Stimulated activated CD8-positive, alpha-beta memory T cell treated with anti-CD3 and anti-CD28 coated beads, Interleukin-2, amount 100 ng/mL, for 48 hours (primary cell): ENCODE measurements around the gene CA11.
"Not testable (repeated sequence)": the region's sequence is repeated elsewhere in the genome, so short reads cannot be mapped to it uniquely, and the experiment has no call there.

ENCODE experiments used
- DNase-seq, 2 donors: peaks; one replicate each; pipeline ENCODE4 v3.0.0-alpha.2; 2020; ENCODE audit warnings: low read depth in 2 of 2

Gene CA11

GRCh38 chr19:48669903-48670668, 24.1 kb upstream of the CA11 start:
- no peak for DNase-seq

DNA sequence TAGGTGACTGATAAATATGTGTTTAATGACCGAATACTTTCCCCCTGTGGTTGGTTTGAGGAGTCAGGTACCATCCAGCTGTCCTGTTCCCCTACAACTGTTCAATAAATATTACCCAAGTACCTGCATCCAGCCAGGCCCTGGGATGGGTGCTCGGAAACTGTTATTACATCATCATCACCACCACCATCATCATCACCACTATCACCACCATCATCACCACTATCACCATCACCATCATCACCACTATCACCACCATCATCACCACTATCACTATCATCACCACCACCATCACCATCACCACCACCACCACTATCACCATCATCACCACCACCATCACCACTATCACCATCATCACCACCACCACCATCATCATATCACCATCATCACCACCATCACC, 22.8 kb upstream of the CA11 start:
- DNase-seq, result no peak

- DNase-seq, result no peak
These were observed 22.3 kb upstream of the CA11 start for GRCh38 chr19:48668332-48668731.

GRCh38 chr19:48665786-48666185, 19.8 kb upstream of the CA11 start:
- DNase-seq, result no peak

DNA sequence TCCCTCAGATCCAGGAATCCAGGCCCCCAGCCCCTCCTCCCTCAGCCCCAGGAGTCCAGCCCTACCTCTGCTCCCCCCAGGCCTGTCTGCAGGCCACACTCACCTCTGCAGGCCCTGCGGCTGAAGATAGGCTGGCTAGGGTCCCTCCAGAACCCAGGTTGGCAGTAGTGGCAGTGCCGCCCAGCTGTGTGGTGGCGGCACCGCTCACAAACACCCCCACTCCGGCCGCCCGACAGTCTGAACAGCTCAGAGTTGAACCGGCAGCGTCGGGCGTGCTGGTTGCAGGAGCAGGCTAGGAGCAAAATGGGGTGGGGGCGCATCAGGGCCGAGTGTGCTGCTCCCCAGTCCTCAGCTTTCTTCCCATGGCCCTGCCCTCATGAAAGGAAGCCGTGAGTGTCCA, 18.5 kb upstream of the CA11 start:
- no peak for DNase-seq

DNA sequence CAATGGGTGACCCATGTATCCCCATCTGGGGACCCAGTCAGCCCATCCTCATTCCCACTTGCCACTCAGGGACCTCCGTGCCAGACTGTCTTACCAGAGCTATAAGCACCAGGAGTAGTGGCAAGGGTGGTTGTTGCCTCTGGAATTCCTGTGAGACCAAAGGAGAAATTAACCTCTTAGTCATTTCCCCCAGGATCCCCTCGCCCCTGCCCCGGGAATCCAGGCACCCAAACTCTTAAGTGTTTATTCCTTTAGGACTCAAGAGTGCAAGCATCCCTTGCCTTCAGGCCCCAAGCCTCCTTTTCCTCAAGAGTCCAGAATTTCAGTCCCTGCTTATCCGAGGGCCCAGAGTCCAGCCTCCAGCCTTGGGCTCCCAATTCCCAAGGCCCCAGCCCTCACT, 17.7 kb upstream of the CA11 start:
- no peak for DNase-seq

GRCh38 chr19:48661711-48662090, 15.7 kb upstream of the CA11 start:
- no peak for DNase-seq

- peak; percentile 57 to 72 for DNase-seq
These were observed 15.1 kb upstream of the CA11 start for GRCh38 chr19:48660852-48661710.

DNA sequence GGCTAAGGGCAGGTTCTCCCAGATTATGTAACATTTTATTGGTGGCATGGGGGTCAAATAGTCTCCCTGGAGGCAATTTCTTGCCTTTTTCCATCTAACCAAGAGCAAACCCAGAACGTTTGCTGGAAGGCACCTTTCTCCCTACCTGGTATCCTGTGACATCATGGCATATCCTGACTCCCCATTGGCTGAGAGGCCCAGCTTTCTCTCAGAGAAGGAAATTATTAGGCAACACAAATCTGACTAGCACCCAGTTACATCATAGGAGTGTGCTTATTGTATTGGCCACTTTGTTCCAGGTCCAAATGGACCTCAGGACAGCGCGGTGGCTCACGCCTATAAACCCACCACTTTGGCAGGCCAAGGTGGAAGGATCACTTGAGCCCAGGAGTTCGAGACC, 13.8 kb upstream of the CA11 start:
- no peak for DNase-seq

DNA sequence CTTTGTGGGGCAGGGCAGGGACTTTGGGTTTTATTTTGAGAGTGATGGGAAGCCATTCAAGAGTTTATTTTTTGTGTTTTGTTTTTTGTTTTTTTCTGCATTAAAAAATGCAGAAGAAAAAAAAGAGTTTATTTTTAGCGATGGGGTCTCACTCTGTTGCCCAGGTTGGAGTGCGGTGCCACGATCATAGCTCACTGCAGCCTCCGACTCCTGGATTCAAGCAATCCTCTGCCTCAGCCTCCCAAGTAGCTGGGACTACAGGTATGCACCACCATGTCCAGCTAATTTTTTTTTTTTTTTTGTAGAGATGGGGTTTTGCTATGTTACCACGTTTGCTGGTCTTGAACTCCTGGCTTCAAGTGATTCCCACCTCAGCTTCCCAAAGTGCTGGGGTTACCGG, 12.5 kb upstream of the CA11 start:
- DNase-seq, result no peak

- DNase-seq, result not testable (repeated sequence)
These were observed 11.8 kb upstream of the CA11 start for GRCh38 chr19:48657828-48658227.

DNA sequence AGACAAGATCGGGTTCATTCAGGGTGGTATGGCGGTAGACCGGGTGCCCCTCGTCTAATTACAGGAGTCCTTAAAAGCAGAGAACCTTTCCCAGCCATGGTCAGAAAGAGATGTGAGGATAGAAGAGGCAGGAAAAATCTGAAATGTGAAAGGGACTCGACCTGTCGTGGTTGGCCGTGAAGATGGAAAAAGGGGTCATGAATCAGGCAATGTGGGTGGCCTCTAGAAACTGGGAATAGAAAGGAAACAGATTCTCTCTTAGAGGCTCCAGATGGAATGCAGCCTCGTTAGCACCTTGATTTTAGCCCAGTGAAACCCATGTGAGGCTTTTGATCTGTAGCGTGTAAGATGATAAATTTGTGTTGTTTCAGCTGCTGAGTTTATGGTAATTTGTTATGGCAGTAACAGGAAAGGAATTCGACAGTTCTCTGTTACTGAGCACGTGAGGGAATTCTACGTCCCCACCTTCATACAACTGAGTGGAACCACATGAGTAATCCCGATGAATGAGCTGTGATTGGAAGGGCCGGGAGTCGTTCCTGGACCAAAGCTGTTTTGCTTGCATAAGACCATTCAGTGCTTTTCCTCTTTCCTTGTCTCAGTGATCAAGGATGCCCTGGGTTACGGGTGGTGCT, 11.0 kb upstream of the CA11 start:
- no peak for DNase-seq

- no peak for DNase-seq
These were observed 8.5 kb upstream of the CA11 start for GRCh38 chr19:48654299-48655059.

DNA sequence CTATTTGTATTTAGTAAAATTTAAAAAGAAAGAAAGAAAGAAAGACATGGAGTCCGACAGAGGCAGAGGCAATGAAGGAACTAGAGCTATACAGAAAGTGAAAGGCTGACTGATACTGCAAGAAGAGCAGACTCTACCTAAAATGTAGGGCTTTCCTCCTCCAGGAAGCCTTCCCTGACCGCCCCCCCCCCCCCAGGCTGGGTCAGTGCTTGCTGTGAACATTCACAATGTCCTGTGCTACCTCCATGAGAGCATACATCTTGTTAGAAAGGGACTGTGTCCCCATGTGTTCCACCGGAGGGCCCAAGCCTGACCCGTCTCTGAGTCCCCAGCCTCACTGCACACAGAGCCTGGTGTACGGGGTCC, 5.7 kb upstream of the CA11 start:
- no peak for DNase-seq

DNA sequence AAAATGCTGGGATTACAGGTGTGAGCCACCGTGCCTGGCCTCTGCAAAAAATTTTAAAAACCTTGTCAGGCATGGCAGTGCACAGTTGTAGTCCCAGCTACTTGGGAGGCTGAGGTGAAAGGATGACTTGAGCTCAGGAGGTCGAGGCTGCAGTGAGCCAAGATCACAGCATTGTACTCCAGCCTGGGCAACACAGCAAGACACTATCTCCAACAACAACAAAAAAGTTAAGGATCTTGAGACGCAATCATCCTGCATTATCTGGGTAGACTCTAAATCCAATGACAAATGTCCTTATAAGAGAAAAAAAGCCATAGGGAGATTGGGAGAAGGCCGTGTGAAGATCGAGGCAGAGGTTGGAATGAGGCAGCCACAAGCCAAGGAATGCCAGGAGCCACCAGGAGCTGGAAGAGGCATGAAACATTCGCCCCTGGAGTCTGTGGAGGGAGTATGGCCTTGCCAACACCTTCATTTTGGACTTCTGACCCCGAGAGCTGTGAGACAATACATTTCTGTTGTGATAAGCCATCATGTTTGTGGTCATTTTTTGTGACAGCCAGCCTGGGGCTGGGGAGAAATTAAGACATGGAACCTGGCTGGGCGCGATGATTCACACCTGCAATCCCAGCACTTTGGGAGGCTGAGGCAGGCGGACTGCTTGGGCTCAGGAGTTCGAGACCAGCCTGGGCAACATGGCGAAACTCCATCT, 5.1 kb upstream of the CA11 start:
- no peak for DNase-seq

DNA sequence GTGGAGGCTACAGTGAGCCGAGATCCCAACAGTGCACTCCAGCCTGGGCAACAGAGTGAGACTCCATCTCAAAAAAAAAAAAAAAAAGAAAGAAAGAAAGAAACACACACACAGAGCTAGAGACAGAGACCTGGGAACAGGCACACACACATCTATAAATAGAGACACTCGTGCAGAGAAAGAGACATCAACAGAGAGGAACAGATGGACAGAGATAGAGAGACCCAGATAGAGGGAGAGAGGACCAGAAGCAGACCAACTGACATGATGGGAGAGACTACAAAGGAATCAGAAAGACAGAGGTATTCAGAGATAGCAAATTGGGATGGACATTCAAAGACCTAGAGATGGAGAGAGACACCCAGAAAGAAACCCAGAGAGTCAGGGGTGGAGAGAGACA, 2.1 kb upstream of the CA11 start:
- no peak for DNase-seq

GRCh38 chr19:48646722-48647216, 782 bp upstream of the CA11 start:
- DNase-seq, result no peak

GRCh38 chr19:48645620-48646000, 377 bp downstream of the CA11 start:
- DNase-seq, result no peak

DNA sequence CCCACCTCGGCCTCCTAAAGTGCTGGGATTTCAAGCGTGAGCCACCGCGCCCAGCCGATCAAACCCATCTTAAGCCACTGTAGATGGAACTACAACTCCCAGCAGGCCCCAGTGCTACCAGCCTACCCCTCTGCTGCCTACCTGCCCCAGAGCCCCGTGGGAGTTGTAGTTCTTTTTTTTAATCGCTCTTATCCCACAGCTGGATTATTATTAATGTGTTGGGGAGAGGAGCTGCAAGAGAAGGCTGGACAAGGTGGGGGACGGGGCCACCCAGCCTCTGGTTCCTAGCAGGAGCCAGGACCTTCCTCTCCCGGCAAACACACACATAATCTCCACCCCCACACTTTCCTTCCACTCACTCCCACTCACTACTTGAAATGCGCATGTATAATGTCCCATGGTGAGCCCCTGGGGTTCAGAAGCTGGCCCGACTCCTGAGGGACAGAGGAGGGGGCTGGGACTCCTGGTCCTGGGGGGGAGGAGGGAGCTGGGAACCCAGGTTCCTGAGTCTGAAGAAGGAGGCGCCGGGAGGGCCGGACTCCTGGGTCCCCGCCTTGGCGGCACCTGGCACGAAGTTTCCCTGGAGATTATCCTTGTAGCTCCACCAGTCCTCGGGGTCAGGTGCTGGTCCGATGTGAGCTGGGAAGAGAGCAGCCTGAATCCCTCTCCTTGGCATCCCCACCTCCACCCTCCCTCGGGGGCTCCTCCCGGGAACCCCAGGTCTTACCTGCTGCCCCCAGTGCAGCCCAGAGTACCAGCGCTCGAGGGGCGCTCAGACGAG, 958 bp downstream of the CA11 start:
- DNase-seq, result peak; percentile 48 to 63

GRCh38 chr19:48644355-48644754, 1.6 kb downstream of the CA11 start:
- no peak for DNase-seq
